ENCODE results near the gene MYT1.

GRCh38 chr20:64171211-64171610 is 7.0 kb downstream of the MYT1 start:
- TF ChIP-seq, protein P1, sequence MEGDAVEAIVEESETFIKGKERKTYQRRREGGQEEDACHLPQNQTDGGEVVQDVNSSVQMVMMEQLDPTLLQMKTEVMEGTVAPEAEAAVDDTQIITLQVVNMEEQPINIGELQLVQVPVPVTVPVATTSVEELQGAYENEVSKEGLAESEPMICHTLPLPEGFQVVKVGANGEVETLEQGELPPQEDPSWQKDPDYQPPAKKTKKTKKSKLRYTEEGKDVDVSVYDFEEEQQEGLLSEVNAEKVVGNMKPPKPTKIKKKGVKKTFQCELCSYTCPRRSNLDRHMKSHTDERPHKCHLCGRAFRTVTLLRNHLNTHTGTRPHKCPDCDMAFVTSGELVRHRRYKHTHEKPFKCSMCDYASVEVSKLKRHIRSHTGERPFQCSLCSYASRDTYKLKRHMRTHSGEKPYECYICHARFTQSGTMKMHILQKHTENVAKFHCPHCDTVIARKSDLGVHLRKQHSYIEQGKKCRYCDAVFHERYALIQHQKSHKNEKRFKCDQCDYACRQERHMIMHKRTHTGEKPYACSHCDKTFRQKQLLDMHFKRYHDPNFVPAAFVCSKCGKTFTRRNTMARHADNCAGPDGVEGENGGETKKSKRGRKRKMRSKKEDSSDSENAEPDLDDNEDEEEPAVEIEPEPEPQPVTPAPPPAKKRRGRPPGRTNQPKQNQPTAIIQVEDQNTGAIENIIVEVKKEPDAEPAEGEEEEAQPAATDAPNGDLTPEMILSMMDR (IDR thresholded peaks at IDR 0.05 in 2 of 3, conservative IDR thresholded peaks at IDR 0.05 in 1 of 3; ENCODE audit: borderline replicate concordance in 1 of 3, insufficient read depth in 1 of 3, low read depth in 2 of 3, low read length in 2 of 3): no peak
- TF ChIP-seq MAX (IDR thresholded peaks at IDR 0.05) (no peak), JUND (IDR thresholded peaks at IDR 0.05) (no peak)
- TF ChIP-seq, protein P2, sequence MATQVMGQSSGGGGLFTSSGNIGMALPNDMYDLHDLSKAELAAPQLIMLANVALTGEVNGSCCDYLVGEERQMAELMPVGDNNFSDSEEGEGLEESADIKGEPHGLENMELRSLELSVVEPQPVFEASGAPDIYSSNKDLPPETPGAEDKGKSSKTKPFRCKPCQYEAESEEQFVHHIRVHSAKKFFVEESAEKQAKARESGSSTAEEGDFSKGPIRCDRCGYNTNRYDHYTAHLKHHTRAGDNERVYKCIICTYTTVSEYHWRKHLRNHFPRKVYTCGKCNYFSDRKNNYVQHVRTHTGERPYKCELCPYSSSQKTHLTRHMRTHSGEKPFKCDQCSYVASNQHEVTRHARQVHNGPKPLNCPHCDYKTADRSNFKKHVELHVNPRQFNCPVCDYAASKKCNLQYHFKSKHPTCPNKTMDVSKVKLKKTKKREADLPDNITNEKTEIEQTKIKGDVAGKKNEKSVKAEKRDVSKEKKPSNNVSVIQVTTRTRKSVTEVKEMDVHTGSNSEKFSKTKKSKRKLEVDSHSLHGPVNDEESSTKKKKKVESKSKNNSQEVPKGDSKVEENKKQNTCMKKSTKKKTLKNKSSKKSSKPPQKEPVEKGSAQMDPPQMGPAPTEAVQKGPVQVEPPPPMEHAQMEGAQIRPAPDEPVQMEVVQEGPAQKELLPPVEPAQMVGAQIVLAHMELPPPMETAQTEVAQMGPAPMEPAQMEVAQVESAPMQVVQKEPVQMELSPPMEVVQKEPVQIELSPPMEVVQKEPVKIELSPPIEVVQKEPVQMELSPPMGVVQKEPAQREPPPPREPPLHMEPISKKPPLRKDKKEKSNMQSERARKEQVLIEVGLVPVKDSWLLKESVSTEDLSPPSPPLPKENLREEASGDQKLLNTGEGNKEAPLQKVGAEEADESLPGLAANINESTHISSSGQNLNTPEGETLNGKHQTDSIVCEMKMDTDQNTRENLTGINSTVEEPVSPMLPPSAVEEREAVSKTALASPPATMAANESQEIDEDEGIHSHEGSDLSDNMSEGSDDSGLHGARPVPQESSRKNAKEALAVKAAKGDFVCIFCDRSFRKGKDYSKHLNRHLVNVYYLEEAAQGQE (IDR thresholded peaks at IDR 0.05; ENCODE audit: low read depth): no peak

All from HCT116 (cell line).